B cell (primary cell): ENCODE measurements around the gene MRPL17. TPM values are rescaled to one million over a fixed set of nuclear protein-coding genes. Genes with fewer than 3 reads are reported as not detected.

Source experiments
- ATAC-seq: fragments of 200-7000 bp; cut with Tn5 transposase; one replicate; pipeline ENCODE4 v1.10.0; 2021; ENCODE audit warnings: low read depth, mild to moderate bottlenecking, moderate number of reproducible peaks, moderate library complexity
- CTCF ChIA-PET: fragments of 350-600 bp; sonication (Branson Sonifier 250); formaldehyde crosslinking; loops from one replicate; lab custom pipeline; 2021; ENCODE audit warnings: antibody characterized with exemption, inconsistent platforms; lab: Charles Lee
- POLR2A ChIA-PET: fragments of 350-600 bp; sonication (Branson Sonifier 250); formaldehyde crosslinking; loops from one replicate; lab custom pipeline; 2021; ENCODE audit warnings: antibody characterized with exemption; lab: Charles Lee
- DNase-seq: peaks from one replicate; pipeline ENCODE4 v3.0.0; 2013
- H2AFZ ChIP-seq: 2 replicates; pipeline ENCODE4 v1.6.1; 2012; ENCODE audit warnings: mild to moderate bottlenecking, low read depth, low read length; ENCODE audit not compliant: insufficient read depth, poor library complexity, severe bottlenecking
- H3K27ac ChIP-seq, 2 donors: 1 replicate in 1 of 2; 2 replicates in 1 of 2; pipeline ENCODE4 v1.5.1; 2012 to 2013; ENCODE audit warnings: low read length in 2 of 2, mild to moderate bottlenecking in 2 of 2, moderate library complexity in 1 of 2
- H3K27me3 ChIP-seq, 4 experiments: fragments of 200-600 bp in 1 of 4; sonication (generic) in 1 of 4; replicated peaks in 1 of 4; 1 replicate in 2 of 4; 2 replicates in 2 of 4; pipeline versions ENCODE4 v1.6.1 to v1.7.0; 2013 to 2016; ENCODE audit warnings: low read length in 3 of 4, mild to moderate bottlenecking in 2 of 4, mixed read lengths in 1 of 4, moderate library complexity in 1 of 4; ENCODE audit not compliant: insufficient read depth in 4 of 4, control insufficient read depth in 3 of 4; ENCODE audit errors: control extremely low read depth in 1 of 4
- H3K36me3 ChIP-seq, 2 experiments: replicated peaks in 1 of 2; 1 replicate in 1 of 2; 2 replicates in 1 of 2; pipeline versions ENCODE4 v1.6.1 to v1.7.1; 2013; ENCODE audit warnings: low read length in 1 of 2; ENCODE audit not compliant: insufficient read depth in 2 of 2, control insufficient read depth in 1 of 2; ENCODE audit errors: control extremely low read depth in 1 of 2, extremely low read depth in 1 of 2
- H3K4me1 ChIP-seq, 2 donors: fragments of 200-600 bp in 1 of 2; sonication (generic) in 1 of 2; 1 replicate in 1 of 2; 2 replicates in 1 of 2; pipeline versions ENCODE4 v1.5.1 to v1.6.1; 2013 to 2017; ENCODE audit warnings: low read length in 2 of 2; ENCODE audit not compliant: control insufficient read depth in 2 of 2, insufficient read depth in 2 of 2
- H3K4me2 ChIP-seq: replicated peaks from 2 replicates; pipeline ENCODE3; 2012; ENCODE audit warnings: mild to moderate bottlenecking, low read depth, low read length; ENCODE audit not compliant: poor library complexity, severe bottlenecking
- H3K4me3 ChIP-seq, 5 experiments: fragments of 200-600 bp in 1 of 5; sonication (generic) in 1 of 5; 1 replicate in 3 of 5; 2 replicates in 2 of 5; pipeline versions ENCODE4 v1.5.1 to v1.7.0; 2011 to 2016; ENCODE audit warnings: low read length in 4 of 5, mild to moderate bottlenecking in 4 of 5, low read depth in 2 of 5, control low read depth in 1 of 5, moderate library complexity in 1 of 5; ENCODE audit not compliant: insufficient read depth in 1 of 5; ENCODE audit errors: control extremely low read depth in 1 of 5, extremely low read depth in 1 of 5
- H3K79me2 ChIP-seq: fragments of 200-600 bp; sonication (generic); one replicate; pipeline ENCODE4 v1.6.0; 2016; ENCODE audit warnings: low read length; ENCODE audit not compliant: control insufficient read depth, insufficient read depth
- H3K9ac ChIP-seq: fragments of 200-600 bp; sonication (generic); 2 replicates; pipeline ENCODE4 v1.6.1; 2017; ENCODE audit warnings: mild to moderate bottlenecking, low read length, moderate library complexity
- H3K9me3 ChIP-seq, 3 donors: one replicate each; pipeline versions ENCODE4 v1.6.1 to v1.7.1; 2013; ENCODE audit warnings: low read length in 2 of 3; ENCODE audit not compliant: control insufficient read depth in 2 of 3, insufficient read depth in 1 of 3; ENCODE audit errors: control extremely low read depth in 1 of 3
- H4K20me1 ChIP-seq: 2 replicates; pipeline ENCODE4 v1.6.0; 2012; ENCODE audit warnings: mild to moderate bottlenecking, low read length; ENCODE audit not compliant: insufficient read depth, control insufficient read depth, poor library complexity, severe bottlenecking
- H3K27ac Mint-ChIP-seq: one replicate; pipeline ENCODE4 v1.8.0; 2021; ENCODE audit warnings: mixed read lengths
- H3K27me3 Mint-ChIP-seq: one replicate; pipeline ENCODE4 v1.8.0; 2021; ENCODE audit warnings: mixed read lengths
- H3K4me1 Mint-ChIP-seq: one replicate; pipeline ENCODE4 v1.8.0; 2021; ENCODE audit warnings: mixed read lengths
- H3K4me3 Mint-ChIP-seq: one replicate; pipeline ENCODE4 v1.8.0; 2021; ENCODE audit warnings: mixed read lengths
- H3K9me3 Mint-ChIP-seq: one replicate; pipeline ENCODE4 v1.8.0; 2022; ENCODE audit warnings: mixed read lengths; ENCODE audit not compliant: insufficient read depth
- CTCF ChIP-seq: fragments of 200-600 bp; IDR thresholded peaks from one replicate; pipeline ENCODE4 v1.8.0; 2022; ENCODE audit warnings: antibody characterized with exemption, mild to moderate bottlenecking
- EZH2 ChIP-seq: IDR thresholded peaks from 2 replicates; pipeline ENCODE4 v1.6.1; 2012; ENCODE audit warnings: borderline replicate concordance, low read depth, mild to moderate bottlenecking, moderate library complexity, low read length; ENCODE audit not compliant: insufficient read depth, poor library complexity, severe bottlenecking
- WGBS: methylation state at CpG from one replicate; pipeline ENCODE4 v1.1.5; 2013; ENCODE audit warnings: missing lambda C conversion rate; ENCODE audit not compliant: insufficient coverage; 5-methylcytosine and 5-hydroxymethylcytosine counted together
- intact Hi-C: fragments of 100-400 bp; cut with micrococcal nuclease; formaldehyde crosslinking; loops from one replicate; pipeline ENCODE4 v1.10.0; 2022
- polyA plus RNA-seq: library from polyadenylated mRNA; depleted of rRNA; stranded (reverse); fragments of >200 nt; gene quantifications from 2 replicates; pipeline ENCODE4 v1.2.3, GENCODE V29; 2012
- total RNA-seq, 2 donors: library from RNA; stranded (reverse); fragments of 120-200 nt in 1 of 2; gene quantifications; 1 replicate in 1 of 2; 2 replicates in 1 of 2; pipeline versions ENCODE4 v1.2.3 to v1.2.4, GENCODE V29; 2013 to 2022

MRPL17 gene
- total and polyA plus RNA-seq, 2 donors (not counting 1 experiment from before 2014, with no cell fraction given), result 9.9 to 18.2 TPM

DNA sequence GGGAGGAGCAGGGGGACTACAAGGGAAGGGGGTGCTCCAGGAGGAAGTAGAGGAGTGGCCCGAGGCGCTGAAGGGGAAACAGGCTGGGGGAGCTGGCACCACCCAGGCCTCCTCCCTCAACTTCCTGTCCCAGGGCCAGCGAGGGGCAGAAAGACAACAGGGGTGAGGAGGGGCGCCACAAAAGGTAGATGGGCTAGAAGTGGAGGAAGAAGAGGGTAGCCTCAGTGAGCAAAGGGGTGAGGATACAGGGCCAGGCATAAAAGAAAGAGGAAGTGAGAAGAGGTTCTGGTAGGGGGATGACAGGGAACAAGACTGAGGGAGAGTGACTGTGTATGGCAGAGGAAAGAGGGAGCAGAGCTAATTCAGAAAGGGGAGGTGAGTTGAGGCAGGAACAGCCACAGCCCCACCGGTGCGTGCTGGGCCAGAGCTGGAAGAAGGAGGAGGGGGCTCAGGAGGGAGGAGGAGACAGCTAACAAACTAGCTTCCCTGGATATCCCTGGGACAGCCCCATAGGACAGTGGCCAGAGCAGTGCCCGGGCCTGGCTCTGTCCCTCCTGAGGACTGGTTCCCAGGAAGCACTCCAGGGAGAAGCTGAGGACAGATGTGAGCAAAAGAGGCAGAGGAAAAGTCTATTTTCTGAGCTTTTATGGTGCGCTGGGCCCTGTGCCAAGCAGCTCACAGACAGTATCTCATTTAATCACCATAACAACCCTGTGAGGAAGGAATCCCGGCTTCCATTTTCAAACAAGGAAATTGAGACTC lies 36.0 kb downstream of the MRPL17 start:
- Mint-ChIP-seq H3K9me3 (no peaks in the 10 kb centered on the region), H3K4me1 (no peaks in the 10 kb centered on the region), H3K27me3 (no peaks in the 10 kb centered on the region), H3K27ac (no peak overlapping the region), H3K4me3 (no peak overlapping the region)
- intact Hi-C loops, result loop anchor here (2.0 to 5.0 kb wide), 2 partner anchors 28 to 35 kb away; partner anchors contain the start of genes MRPL17 and TPP1
- TF ChIP-seq CTCF (no peak), EZH2 (no peak)
- Histone ChIP-seq H4K20me1 (no peaks in the 10 kb centered on the region), H3K9ac (peak overlapping the region; percentile 18), H3K36me3 (no peaks in the 10 kb centered on the region), H3K9me3 (no peaks in the 10 kb centered on the region), H3K4me3 (peak overlapping the region in 4 of 5 experiments; percentile 5 to 26 (median 16)), H3K79me2 (no peaks in the 10 kb centered on the region), H3K27ac (peak overlapping the region; percentile 63 to 78), H3K27me3 (no peaks in the 10 kb centered on the region), H3K4me2 (peak overlapping the region; percentile 71), H2AFZ (peak overlapping the region; percentile 69), H3K4me1 (peaks cover 44 to 52% of the 10 kb centered on the region in 2 donors)
- DNase-seq (peak; percentile 72), ATAC-seq (peak; percentile 74)
- ChIA-PET POLR2A (interaction anchor here (0.6 to 1.2 kb wide), 5 partner anchors 29 to 116 kb away, joined by 3 to 9 read pairs (median 4); partner anchors contain the start of genes MRPL17 and TPP1), CTCF (interaction anchor here (0.5 to 1.6 kb wide), 7 partner anchors 13 to 116 kb away, joined by 3 to 5 read pairs (median 4); partner anchors contain the start of genes TAF10 and TPP1)
- WGBS, result 14% methylated on average over 5 of the region's 9 CpGs

GRCh38 chr11:6646576-6646917 lies 36.6 kb downstream of the MRPL17 start:
- Histone ChIP-seq H3K36me3 (no peaks in the 10 kb centered on the region), H3K27me3 (no peaks in the 10 kb centered on the region), H3K4me2 (peak overlapping the region; percentile 71), H3K9ac (peak overlapping the region; percentile 18), H3K4me1 (peaks cover 44 to 52% of the 10 kb centered on the region in 2 donors), H3K4me3 (peak overlapping the region in 4 of 5 experiments; percentile 5 to 26 (median 16)), H3K9me3 (no peaks in the 10 kb centered on the region), H2AFZ (peak overlapping the region; percentile 69), H3K79me2 (no peaks in the 10 kb centered on the region), H3K27ac (peak overlapping the region; percentile 63 to 78), H4K20me1 (no peaks in the 10 kb centered on the region)
- no peaks in the 10 kb centered on the region for H3K27me3 Mint-ChIP-seq
- ChIA-PET CTCF (interaction anchor here (0.5 to 1.6 kb wide), 6 partner anchors 14 to 116 kb away, joined by 3 to 5 read pairs (median 4); partner anchors contain the start of genes TAF10 and TPP1), POLR2A (interaction anchor here (0.6 to 1.2 kb wide), 5 partner anchors 28 to 115 kb away, joined by 3 to 9 read pairs (median 4); partner anchors contain the start of genes MRPL17 and TPP1)
- ATAC-seq (no peak), DNase-seq (no peak)
- H3K9me3 Mint-ChIP-seq, result no peaks in the 10 kb centered on the region
- no peak overlapping the region for H3K4me3 Mint-ChIP-seq
- no peaks in the 10 kb centered on the region for H3K4me1 Mint-ChIP-seq
- TF ChIP-seq CTCF, result no peak
- TF ChIP-seq EZH2, result no peak
- H3K27ac Mint-ChIP-seq, result no peak overlapping the region
- 43% methylated on average over 2 of the region's 3 CpGs for WGBS
- intact Hi-C loops, result loop anchor here (2.0 to 5.0 kb wide), 2 partner anchors 28 to 36 kb away; partner anchors contain the start of genes MRPL17 and TPP1
